ENCODE data around the gene MSX1.

Gene MSX1

DNA sequence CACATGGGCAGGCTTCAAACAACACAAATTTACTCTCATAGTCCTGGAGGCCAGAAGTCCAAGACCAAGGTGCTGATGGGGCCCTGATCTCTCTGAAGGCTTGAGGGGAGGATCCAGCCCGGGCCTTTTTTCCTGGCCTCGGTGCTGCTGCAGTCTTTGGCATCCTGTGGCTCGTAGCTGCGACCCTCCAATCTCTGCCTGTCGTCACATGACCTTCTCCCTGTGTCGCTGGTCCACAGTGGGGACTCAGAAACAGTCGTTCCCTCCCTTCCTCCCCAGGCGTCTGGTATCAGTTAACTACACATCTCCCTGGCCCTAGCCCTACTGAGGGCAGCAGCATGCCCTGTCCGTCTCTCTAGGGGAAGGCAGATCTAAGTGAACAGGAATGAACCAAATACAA, 19.1 kb upstream of the MSX1 start:
- DNase-seq: no peak

DNA sequence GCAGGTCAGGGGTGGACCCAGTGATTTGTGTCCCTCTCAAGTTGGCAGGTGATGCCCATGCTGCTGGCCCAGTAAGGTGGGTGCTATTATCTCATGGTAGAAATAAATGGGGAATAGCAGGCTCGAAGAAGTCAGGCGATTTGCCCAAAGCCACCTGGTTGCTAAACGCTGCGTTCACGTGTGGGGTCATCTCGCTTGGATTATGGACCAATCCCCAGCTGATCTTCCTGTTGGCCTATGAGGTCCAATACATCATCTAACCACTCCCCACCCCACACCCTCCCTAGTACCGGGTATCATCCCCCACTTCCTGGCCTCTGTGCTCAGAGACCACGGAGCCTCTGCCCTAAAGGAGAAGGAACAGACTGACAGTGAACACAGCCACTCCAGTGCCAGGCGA, 18.3 kb upstream of the MSX1 start:
- no peak for DNase-seq

GRCh38 chr4:4842476-4843441, 16.7 kb upstream of the MSX1 start:
- no peak for DNase-seq

DNA sequence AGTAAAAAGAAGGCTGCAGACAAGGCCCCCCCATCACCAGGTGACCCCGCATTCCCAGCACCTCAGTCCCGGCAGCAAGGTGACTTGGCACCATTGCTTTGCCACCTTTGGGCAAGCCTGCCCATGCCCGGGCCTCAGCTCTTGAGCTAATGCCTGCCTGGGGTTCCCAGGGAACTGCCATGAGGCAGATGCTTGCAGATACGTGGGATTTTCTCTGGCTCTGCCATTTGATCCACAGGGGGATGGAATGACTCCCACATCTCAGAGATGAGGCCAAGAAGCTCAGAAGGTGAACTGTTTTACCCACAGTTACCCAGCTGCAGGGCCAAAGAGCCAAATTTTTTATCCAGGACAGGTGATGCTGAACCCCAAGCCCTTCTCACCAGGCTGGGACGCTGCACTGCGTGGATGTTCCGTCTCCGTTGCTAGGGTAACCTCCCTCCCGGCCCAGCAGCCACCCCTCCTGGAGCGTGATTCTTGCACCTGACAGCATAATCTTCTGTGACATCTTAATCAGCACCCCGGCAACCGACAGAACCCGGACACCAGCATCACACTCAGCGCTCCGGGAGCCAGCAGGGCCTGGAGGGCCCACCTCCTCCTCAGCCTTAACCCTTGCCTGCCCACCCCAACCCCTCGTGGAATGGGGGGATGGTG, 15.7 kb upstream of the MSX1 start:
- peak in 41 of 56 donors; percentile 11 to 81 (median 52) for DNase-seq

DNA sequence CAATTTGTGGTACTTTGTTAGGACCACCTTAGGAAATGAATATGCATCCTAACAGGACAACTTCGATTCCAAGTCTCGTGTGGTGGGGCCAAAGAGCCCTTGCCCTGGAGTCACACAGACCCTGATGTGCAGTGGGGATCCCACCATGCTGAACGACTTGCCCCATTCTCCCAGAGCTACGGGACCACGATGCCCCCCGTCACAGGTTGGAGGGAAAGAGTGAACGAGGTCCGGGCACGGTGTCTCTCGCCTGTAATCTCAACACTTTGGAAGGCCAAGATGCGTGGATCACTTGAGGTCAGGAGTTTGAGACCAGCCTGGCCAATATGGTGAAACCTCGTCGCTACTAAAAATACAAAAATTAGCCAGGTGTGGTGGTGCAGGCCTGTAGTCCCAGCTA, 14.4 kb upstream of the MSX1 start:
- no peak for DNase-seq

DNA sequence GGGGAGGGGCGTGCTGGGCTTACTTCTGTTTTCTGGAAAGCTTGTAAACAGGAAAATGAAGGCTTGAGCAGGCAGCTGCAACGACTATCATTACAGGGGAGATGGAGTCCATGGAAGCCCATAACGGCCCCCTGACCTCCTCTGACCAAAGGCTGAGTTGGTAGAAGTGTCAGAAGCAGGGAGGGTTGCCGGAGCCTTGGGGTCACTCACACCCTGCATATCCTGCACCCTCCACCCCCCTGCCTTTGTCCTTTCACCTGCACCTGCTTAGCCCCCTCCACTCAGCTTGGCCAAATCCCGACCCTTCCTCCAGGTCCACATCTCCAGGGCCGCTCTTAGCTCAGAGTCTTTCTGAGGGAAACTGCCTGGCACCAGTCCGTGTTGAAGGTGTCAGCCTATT, 12.5 kb upstream of the MSX1 start:
- no peak for DNase-seq

DNA sequence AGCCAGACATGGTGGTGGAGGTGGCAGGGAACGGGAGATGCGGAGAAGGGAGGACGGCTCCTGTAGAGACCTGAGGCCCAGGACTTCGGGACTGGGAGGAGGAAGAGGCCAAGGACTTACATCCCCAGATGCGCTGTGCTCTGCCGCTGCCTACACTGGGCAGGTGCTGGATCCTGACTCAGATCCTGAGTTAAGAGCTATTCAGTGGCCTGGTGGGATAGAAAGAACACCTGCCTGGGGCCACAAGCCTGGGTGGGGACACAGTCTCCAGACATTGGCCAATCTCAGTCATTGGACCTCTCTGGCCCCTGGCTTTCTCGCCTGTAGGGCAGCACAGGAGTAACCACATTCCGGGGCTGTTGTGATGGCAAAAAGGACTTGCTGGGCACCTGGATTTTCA, 10.9 kb upstream of the MSX1 start:
- DNase-seq: no peak

GRCh38 chr4:4849106-4849505, 10.4 kb upstream of the MSX1 start:
- no peak for DNase-seq

GRCh38 chr4:4849524-4850193, 9.8 kb upstream of the MSX1 start:
- DNase-seq: no peak

- no peak for DNase-seq
These were observed 8.4 kb upstream of the MSX1 start for GRCh38 chr4:4851081-4851480.

- no peak for DNase-seq
These were observed 7.6 kb upstream of the MSX1 start for GRCh38 chr4:4851906-4852305.

GRCh38 chr4:4852591-4853362, 6.7 kb upstream of the MSX1 start:
- peak in 36 of 56 donors; percentile 12 to 83 (median 54) for DNase-seq

DNA sequence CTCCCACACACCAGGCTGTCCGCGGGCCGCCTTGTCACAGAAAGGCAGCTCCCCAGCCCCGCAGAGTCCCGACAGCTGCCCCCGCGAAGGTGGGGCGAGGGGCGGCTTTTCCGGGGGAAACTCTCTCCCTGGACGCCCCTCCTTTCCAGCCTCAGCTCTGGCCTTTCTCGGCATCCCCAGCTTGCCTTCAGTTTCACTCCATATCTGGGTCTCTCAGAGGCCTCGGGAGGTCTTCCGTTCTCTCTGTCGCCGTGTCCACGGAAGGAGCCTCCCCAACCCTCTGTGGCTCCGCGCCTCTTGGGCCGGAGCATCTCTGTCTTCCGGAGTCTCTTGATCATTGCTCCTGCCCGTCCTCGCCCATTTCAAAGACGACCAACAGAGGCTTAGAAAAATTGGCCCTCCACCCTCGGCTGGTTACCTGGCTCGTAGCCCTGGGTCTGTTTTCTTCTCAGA, 6.1 kb upstream of the MSX1 start:
- DNase-seq: no peak

- no peak for DNase-seq
These were observed 5.4 kb upstream of the MSX1 start for GRCh38 chr4:4853921-4854648.

- DNase-seq: no peak
These were observed 4.7 kb upstream of the MSX1 start for GRCh38 chr4:4854649-4855295.

- DNase-seq: no peak
These were observed 4.0 kb upstream of the MSX1 start for GRCh38 chr4:4855301-4856070.

DNA sequence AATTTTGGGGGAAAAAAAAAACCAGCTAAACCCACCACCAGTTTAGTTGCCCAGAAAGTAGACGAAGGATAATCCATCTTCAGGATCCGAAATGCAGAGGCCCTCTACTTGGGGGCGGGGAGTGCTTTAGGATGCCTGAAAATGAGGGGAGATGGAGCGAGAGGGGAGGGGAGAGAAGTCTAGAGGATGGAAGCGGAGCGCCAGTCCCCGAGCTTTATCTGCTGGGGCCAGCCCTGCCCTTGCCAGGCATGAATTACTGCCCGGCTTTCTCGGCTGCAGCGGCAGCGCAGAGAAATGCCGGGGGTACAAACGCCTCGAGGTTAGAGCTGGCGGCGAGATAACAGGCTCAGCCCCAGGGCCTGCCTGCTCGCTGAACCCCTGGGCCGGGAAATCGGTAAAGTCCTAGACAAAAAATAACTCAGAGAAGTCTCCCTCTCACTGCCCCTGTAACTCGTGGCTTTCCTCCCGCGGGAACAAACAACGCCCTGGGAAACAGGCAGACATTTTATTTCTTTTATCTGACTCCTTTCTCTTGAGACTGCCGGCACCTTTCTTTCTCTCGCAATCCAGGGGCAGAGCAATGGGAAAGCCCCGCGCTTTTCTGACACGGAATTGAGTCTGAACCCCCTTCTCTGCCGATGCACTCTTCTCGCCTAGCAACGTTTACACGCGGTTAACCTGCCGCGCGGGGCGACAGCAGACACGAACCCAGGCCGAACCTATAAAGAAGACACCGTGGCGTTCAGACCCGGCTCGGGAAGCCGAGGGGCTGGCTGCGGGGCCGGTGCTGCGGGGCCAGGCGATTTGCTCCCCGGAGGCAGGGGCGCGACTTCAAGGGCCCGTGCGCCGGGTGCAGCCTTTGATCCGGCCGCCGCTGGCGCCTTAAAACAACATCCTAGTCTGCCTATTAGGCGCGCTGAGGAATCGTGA, 3.1 kb upstream of the MSX1 start:
- no peak for DNase-seq
